IMR-90 (cell line): ENCODE data around the gene IGF1R. TPM values are rescaled to one million over a fixed set of nuclear protein-coding genes. Genes with fewer than 3 reads are reported as not detected.
"Not testable (repeated sequence)": the region's sequence is repeated elsewhere in the genome, so short reads cannot be mapped to it uniquely, and the experiment has no call there.

Experiments used
- ATAC-seq: fragments of 200-7000 bp; cut with Tn5 transposase; 2 replicates; pipeline ENCODE4 v1.9.1; 2020; ENCODE audit warnings: low read depth, mild to moderate bottlenecking, moderate library complexity
- BruUV-seq: library from RNA; stranded (reverse); fragments of 400-500 nt; replicated peaks from 2 replicates; lab custom pipeline; 2021; lab: Mats Ljungman, UMichigan
- CTCF ChIA-PET: fragments of 300-600 bp; formaldehyde crosslinking; extraction: SDS; loops from one replicate; lab custom pipeline; 2021; ENCODE audit warnings: antibody characterized with exemption; lab: Yijun Ruan, JAX
- POLR2A ChIA-PET: fragments of 300-600 bp; sonication (Branson Sonifier 250); formaldehyde crosslinking; loops from one replicate; lab custom pipeline; 2022; ENCODE audit warnings: antibody characterized with exemption; ENCODE audit not compliant: unreplicated experiment; lab: Charles Lee
- DNase-seq: peaks from one replicate; pipeline ENCODE4 v3.0.0; 2013
- H2AFZ ChIP-seq: replicated peaks from 2 replicates; pipeline ENCODE3; 2013; ENCODE audit warnings: low read length, mild to moderate bottlenecking; ENCODE audit not compliant: poor library complexity
- H2AK5ac ChIP-seq: 2 replicates; pipeline ENCODE4 v1.6.1; 2013; ENCODE audit warnings: low read depth, low read length, inconsistent platforms
- H2AK9ac ChIP-seq: replicated peaks from 2 replicates; pipeline ENCODE3; 2013; ENCODE audit warnings: mild to moderate bottlenecking, low read depth, low read length, moderate library complexity; ENCODE audit not compliant: poor library complexity
- H2BK120ac ChIP-seq: 2 replicates; pipeline ENCODE4 v1.6.1; 2013; ENCODE audit warnings: low read depth, low read length, inconsistent platforms
- H2BK15ac ChIP-seq: 3 replicates; pipeline ENCODE4 v1.6.1; 2013; ENCODE audit warnings: low read depth, low read length, inconsistent platforms
- H2BK20ac ChIP-seq: 2 replicates; pipeline ENCODE4 v1.6.1; 2013; ENCODE audit warnings: low read depth, mild to moderate bottlenecking, inconsistent platforms, low read length, moderate library complexity
- H2BK5ac ChIP-seq: 2 replicates; pipeline ENCODE4 v1.6.1; 2013; ENCODE audit warnings: mild to moderate bottlenecking, low read depth, low read length, inconsistent platforms; ENCODE audit not compliant: poor library complexity, severe bottlenecking
- H3K14ac ChIP-seq: replicated peaks from 2 replicates; pipeline ENCODE4 v1.6.1; 2013; ENCODE audit warnings: low read depth, low read length, inconsistent platforms
- H3K18ac ChIP-seq: 2 replicates; pipeline ENCODE4 v1.6.1; 2013; ENCODE audit warnings: low read depth, low read length, control low read depth
- H3K23ac ChIP-seq: 2 replicates; pipeline ENCODE4 v1.6.1; 2013; ENCODE audit warnings: low read depth, low read length, inconsistent platforms
- H3K27ac ChIP-seq: 2 replicates; pipeline ENCODE4 v1.5.1; 2013; ENCODE audit warnings: mild to moderate bottlenecking, control low read depth, low read length; ENCODE audit not compliant: insufficient read depth
- H3K27me3 ChIP-seq: 2 replicates; pipeline ENCODE4 v1.6.1; 2013; ENCODE audit warnings: low read length; ENCODE audit not compliant: control insufficient read depth, insufficient read depth
- H3K36me3 ChIP-seq: 2 replicates; pipeline ENCODE4 v1.6.1; 2013; ENCODE audit warnings: low read length, mixed read lengths; ENCODE audit not compliant: control insufficient read depth, insufficient read depth
- H3K4ac ChIP-seq: 2 replicates; pipeline ENCODE4 v1.6.1; 2013; ENCODE audit warnings: low read depth, low read length, inconsistent platforms
- H3K4me1 ChIP-seq: 2 replicates; pipeline ENCODE4 v1.6.1; 2013; ENCODE audit warnings: low read length, mixed read lengths; ENCODE audit not compliant: control insufficient read depth, insufficient read depth
- H3K4me2 ChIP-seq: 2 replicates; pipeline ENCODE4 v1.6.1; 2013; ENCODE audit warnings: low read depth, mild to moderate bottlenecking, control low read depth, low read length, moderate library complexity
- H3K4me3 ChIP-seq: 2 replicates; pipeline ENCODE4 v1.5.1; 2013; ENCODE audit warnings: low read depth, mild to moderate bottlenecking, control low read depth, low read length, moderate library complexity; ENCODE audit not compliant: insufficient read depth
- H3K56ac ChIP-seq: 2 replicates; pipeline ENCODE4 v1.6.1; 2013; ENCODE audit warnings: low read length, inconsistent platforms; ENCODE audit not compliant: insufficient read depth; ENCODE audit errors: extremely low read depth
- H3K79me1 ChIP-seq, 2 experiments: 2 replicates each; pipeline ENCODE4 v1.6.1; 2013; ENCODE audit warnings: low read length in 2 of 2, inconsistent platforms in 1 of 2, low read depth in 1 of 2
- H3K9ac ChIP-seq: 2 replicates; pipeline ENCODE4 v1.6.1; 2013; ENCODE audit warnings: low read depth, low read length, control low read depth
- H3K9me1 ChIP-seq: 2 replicates; pipeline ENCODE4 v1.6.1; 2013; ENCODE audit warnings: low read length, inconsistent platforms; ENCODE audit not compliant: insufficient read depth
- H3K9me3 ChIP-seq: 2 replicates; pipeline ENCODE4 v1.6.1; 2013; ENCODE audit warnings: low read length; ENCODE audit not compliant: control insufficient read depth, insufficient read depth
- H4K20me1 ChIP-seq: 2 replicates; pipeline ENCODE4 v1.6.1; 2013; ENCODE audit warnings: low read length, inconsistent platforms; ENCODE audit not compliant: insufficient read depth
- H4K5ac ChIP-seq: 2 replicates; pipeline ENCODE4 v1.6.1; 2013; ENCODE audit warnings: mild to moderate bottlenecking, low read depth, low read length, control low read depth
- H4K8ac ChIP-seq, 2 experiments: 2 replicates each; pipeline ENCODE4 v1.6.1; 2013; ENCODE audit warnings: low read depth in 2 of 2, low read length in 2 of 2, control low read depth in 1 of 2, inconsistent platforms in 1 of 2
- H4K91ac ChIP-seq: 2 replicates; pipeline ENCODE4 v1.6.1; 2013; ENCODE audit warnings: low read depth, low read length, inconsistent platforms; ENCODE audit not compliant: insufficient read depth
- CHD1 ChIP-seq: IDR thresholded peaks from 2 replicates; pipeline ENCODE4 v1.6.1; 2012; ENCODE audit warnings: low read depth, low read length, improper control_type of control experiment
- RAD21 ChIP-seq: IDR thresholded peaks from 2 replicates; pipeline ENCODE4 v1.6.1; 2012; ENCODE audit warnings: low read length, improper control_type of control experiment
- WGBS, 2 experiments: methylation state at CpG; one replicate each; pipeline versions ENCODE4 v1.1.5 to v1.1.7; 2013; ENCODE audit warnings: missing lambda C conversion rate in 2 of 2; ENCODE audit not compliant: insufficient read length in 1 of 2; ENCODE audit errors: extremely low coverage in 2 of 2; 5-methylcytosine and 5-hydroxymethylcytosine counted together
- dilution Hi-C: fragments of 300-500 bp; cut with HindIII; formaldehyde crosslinking; loops from one replicate; pipeline ENCODE4 v1.14.3; 2018; ENCODE audit warnings: low sequenced_read_pairs; ENCODE audit not compliant: unreplicated experiment
- in situ Hi-C: fragments of 300-500 bp; cut with MboI; formaldehyde crosslinking; loops from 3 replicates; pipeline ENCODE4 v1.14.3; 2019; ENCODE audit warnings: low sequenced_read_pairs, inconsistent platforms, mixed read lengths
- intact Hi-C: fragments of 100-400 bp; cut with micrococcal nuclease; formaldehyde crosslinking; loops from 2 replicates; pipeline ENCODE4 v1.10.0; 2022
- polyA plus RNA-seq, 3 experiments: library from polyadenylated mRNA; depleted of rRNA; stranded (reverse); fragments of >200 nt; gene quantifications; 2 replicates each; pipeline ENCODE4 v1.2.3, GENCODE V29; 2012; ENCODE audit warnings: low replicate concordance in 1 of 3
- total RNA-seq: library from RNA; depleted of rRNA; stranded (reverse); fragments of >200 nt; gene quantifications from 2 replicates; pipeline ENCODE4 v1.2.3, GENCODE V29; 2012

The IGF1R gene
- total and polyA plus RNA-seq, 2 of the 4 experiments (the other 2 are of a cell fraction): 24.0 to 24.9 TPM

GRCh38 chr15:98617328-98617980 is 30.9 kb upstream of the IGF1R start:
- no peak overlapping the region for H2BK120ac ChIP-seq
- peaks cover 29% of the 10 kb centered on the region for H3K27me3 ChIP-seq
- no peak overlapping the region for H2BK15ac ChIP-seq
- no peaks in the 10 kb centered on the region for H3K36me3 ChIP-seq
- no peak overlapping the region for H3K14ac ChIP-seq
- no peaks in the 10 kb centered on the region for H3K4me1 ChIP-seq
- BruUV-seq: no TSS peak
- ChIA-PET CTCF (interaction anchor here (0.6 kb wide), 1 partner anchor 590 kb away, joined by 4 read pairs; no protein-coding TSS in a partner anchor), POLR2A (no interaction called here)
- intact Hi-C loops (no loop called here), in situ Hi-C loops (no loop called here), dilution Hi-C loops (no loop called here)
- H4K8ac ChIP-seq: no peak overlapping the region
- no peaks in the 10 kb centered on the region for H3K9me3 ChIP-seq
- no peak overlapping the region for H2AK9ac ChIP-seq
- H3K4ac ChIP-seq: no peak overlapping the region
- no peaks in the 10 kb centered on the region for H3K9me1 ChIP-seq
- H3K27ac ChIP-seq: no peak overlapping the region
- H2AFZ ChIP-seq: no peak overlapping the region
- ATAC-seq (no peak), DNase-seq (no peak)
- no peak overlapping the region for H4K5ac ChIP-seq
- H2AK5ac ChIP-seq: no peak overlapping the region
- H2BK20ac ChIP-seq: no peak overlapping the region
- no peak overlapping the region for H3K18ac ChIP-seq
- no peak overlapping the region for H2BK5ac ChIP-seq
- H3K56ac ChIP-seq: no peak overlapping the region
- no peak overlapping the region for H3K4me2 ChIP-seq
- H3K79me1 ChIP-seq: no peaks in the 10 kb centered on the region
- no peak overlapping the region for H3K9ac ChIP-seq
- WGBS, 2 experiments: no CpG with 5 or more reads among the region's 5 CpGs
- TF ChIP-seq RAD21 (no peak), CHD1 (no peak)
- no peaks in the 10 kb centered on the region for H4K20me1 ChIP-seq
- no peak overlapping the region for H3K4me3 ChIP-seq
- no peak overlapping the region for H3K23ac ChIP-seq
- no peak overlapping the region for H4K91ac ChIP-seq

GRCh38 chr15:98618576-98618975 is 29.8 kb upstream of the IGF1R start:
- H3K4me1 ChIP-seq, H2BK120ac ChIP-seq, intact Hi-C loops, BruUV-seq, H2BK15ac ChIP-seq, POLR2A ChIA-PET, H3K14ac ChIP-seq, H3K18ac ChIP-seq, H2BK20ac ChIP-seq, CTCF ChIA-PET, in situ Hi-C loops, H4K20me1 ChIP-seq, H2BK5ac ChIP-seq, H3K27ac ChIP-seq, H3K4me2 ChIP-seq, dilution Hi-C loops, H3K9me3 ChIP-seq, H2AK9ac ChIP-seq, H4K8ac ChIP-seq, H3K9ac ChIP-seq, H2AK5ac ChIP-seq, H4K5ac ChIP-seq, H3K4me3 ChIP-seq, H4K91ac ChIP-seq, H3K23ac ChIP-seq, DNase-seq, H2AFZ ChIP-seq, H3K4ac ChIP-seq, H3K79me1 ChIP-seq, ATAC-seq, H3K56ac ChIP-seq, H3K36me3 ChIP-seq, H3K9me1 ChIP-seq: not testable (repeated sequence)
- WGBS, 2 experiments: no CpG with 5 or more reads among the region's 13 CpGs
- peaks cover 27% of the 10 kb centered on the region for H3K27me3 ChIP-seq
